ENCODE results near the gene NDUFA5.
A peak's percentile ranks its signal among the peaks of the same experiment; 100 is the strongest.
"Not testable (repeated sequence)": the region's sequence is repeated elsewhere in the genome, so short reads cannot be mapped to it uniquely, and the experiment has no call there.

The NDUFA5 gene

DNA sequence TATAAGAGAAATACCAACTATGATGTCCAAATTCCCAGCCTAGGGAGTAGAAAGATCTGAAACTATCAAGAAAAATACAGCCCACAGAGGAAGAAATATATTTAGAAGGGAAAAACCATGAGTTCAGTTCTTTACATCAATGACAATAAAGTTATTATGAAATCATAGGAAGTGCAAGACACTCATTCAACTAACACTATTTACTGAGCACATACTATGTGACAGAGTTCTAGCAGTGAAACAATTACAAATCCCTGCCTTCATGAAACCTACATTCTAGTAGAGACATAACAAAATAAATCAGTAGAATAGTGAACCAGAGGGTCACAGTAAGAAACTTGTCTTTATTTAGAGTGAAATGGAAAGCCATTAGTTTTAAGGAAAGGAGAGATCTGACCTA, 2.1 kb downstream of the NDUFA5 start:
- no peak for DNase-seq

DNA sequence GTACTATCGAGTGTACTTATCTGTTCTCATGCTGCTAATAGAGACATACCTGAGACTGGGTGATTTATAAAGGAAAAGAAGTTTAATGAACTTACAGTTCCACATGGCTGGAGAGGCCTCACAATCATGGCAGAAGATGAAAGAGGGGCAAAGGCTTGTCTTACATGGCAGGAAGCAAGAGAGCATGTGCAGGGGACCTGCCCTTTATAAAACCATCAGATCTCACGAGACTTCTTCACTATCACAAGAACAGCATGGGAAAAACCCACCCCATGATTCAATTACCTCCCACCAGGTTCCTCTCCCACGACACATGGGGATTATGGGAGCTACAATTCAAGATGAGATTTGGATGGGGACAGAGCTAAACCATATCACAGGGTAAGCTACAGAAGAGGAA, 4.5 kb downstream of the NDUFA5 start:
- no peak for DNase-seq

DNA sequence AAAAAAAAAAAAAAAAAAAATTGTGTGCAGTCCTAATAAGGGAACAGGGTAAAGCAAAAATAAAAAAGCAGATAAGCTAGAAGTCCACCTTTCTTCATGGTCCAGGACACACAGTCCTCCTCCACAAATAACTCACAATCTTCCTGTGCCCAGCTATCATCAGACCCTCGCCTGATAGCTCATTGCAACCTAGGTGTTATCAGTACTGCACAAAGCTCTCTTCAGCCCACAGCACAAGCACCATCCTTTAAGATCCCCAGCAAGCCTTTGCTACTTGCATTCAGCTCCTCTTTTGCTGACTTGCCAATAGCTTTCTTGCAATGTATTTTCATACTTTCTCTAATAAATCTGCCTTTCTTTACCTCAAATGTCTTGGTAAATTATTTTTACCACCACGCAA, 5.0 kb downstream of the NDUFA5 start:
- peak; percentile 70 for DNase-seq

DNA sequence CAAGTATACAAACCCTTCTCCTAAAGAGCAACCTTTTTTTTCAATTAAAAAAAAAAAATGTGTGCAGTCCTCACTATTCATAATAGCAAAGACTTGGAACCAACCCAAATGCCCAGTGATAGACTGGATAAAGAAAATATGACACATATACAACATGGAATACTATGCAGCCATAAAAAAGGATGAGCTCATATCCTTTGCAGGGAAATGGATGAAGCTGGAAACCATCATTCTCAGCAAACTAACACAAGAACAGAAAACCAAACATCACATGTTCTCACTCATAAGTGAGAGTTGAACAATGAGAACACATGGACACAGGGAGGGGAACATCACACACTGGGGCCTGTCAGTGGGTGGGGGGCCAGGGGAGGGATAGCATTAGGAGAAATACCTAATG, 5.5 kb downstream of the NDUFA5 start:
- DNase-seq, result not testable (repeated sequence)

DNA sequence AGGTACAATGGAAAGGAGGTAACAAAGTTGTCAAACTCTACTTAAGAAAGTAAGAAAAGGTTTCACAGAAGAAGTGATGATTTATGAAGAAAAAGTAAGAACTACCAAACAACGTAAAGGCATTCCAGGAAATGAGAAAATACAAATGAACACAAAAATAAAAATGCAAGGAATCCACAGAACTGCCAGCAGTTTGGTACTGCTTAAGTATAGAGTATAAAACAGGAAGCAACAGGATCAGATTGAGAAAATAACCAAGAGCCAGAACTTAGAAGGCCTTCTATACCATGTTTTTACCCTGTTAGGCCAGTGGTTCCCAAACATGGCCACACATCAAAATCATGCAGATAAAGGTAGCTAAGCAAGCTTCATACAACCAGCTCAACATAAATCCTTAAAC, 9.2 kb downstream of the NDUFA5 start:
- DNase-seq, result no peak

DNA sequence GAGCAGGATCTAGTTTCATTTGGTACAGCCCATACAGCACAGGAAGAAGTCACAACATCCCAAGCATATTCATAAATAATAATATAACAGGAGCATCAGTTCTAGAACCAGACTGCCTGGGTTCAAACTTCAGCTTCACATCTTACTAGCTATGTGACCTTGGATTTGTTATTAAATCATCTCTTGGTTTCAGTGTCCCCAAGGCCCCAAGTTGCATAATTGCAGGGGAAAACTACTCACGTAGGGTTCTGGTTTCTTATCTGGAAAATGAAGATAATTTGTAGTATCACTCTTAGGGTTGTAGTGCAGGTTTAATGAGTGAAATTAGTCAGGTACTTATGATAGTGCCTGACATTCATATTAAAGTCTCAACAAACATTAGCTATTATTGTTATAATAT, 17.7 kb downstream of the NDUFA5 start:
- no peak for DNase-seq

DNA sequence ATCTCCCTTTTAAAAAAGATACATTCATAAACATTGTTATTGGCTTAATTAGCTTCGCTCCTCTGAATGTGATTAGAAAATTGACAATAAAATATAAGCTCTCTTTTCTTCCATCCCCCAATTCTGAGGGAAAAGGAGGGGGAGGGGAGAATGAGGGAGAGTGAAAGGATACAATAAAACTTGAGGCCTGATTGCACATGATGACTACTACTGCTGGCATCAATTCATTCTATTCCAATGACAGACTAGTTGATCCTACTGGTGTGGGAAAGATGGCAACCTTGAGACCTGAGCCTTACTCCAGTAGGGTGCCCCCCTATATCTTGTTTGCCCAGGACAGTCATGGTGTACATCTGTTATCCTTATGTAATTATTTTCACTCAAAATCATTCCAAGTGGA, 18.7 kb downstream of the NDUFA5 start:
- DNase-seq, result no peak

DNA sequence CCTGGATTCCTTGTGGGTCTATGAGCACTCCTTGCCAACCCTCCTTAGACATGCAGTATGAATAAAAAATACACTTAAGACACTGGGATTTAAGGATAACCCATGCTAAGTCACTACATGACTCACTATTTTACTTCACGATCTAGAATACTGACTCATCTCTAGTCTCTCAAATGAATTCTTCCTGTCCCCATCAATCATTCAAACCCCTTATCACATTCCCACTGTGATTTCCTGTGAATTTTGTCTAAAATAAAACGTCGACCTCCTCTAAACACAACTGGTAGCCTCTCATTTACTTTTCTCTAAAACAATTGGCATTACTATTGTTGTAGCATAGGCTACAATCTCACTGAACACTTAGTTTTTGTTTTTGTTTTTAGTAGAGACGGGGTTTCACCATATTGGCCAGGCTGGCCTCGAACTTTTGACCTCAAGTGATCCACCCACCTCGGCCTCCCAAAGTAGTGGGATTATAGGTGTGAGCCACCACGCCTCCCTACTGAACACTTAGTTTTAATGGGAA, 19.4 kb downstream of the NDUFA5 start:
- DNase-seq, result peak; percentile 18

DNA sequence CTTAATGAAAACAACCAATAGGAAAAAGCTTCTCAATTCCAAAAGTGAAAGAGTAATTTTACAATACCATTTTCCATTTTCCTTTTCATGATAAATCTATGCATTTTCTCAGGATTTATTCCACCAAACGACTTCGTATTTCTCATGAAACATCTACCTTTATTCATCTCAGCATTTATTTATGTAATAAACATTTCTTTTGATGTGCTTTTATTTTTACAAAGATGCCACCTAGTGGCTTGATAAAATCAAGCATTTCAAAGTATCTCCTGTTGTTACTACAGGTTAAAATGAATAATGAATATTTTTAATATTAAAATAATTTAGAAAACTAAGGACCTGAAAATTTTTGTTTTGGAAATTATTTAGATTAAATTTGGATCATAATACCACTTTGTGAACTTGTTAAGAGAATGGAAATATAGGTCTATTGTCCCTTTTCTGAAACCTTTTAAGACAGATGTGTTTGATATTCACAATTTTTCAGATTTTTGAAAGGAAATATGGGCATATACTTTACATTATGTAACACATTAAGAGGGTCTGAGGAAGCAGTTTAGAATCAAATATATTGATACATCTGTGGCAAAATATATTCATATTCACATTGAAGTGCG, 20.5 kb downstream of the NDUFA5 start:
- DNase-seq, result peak; percentile 65

DNA sequence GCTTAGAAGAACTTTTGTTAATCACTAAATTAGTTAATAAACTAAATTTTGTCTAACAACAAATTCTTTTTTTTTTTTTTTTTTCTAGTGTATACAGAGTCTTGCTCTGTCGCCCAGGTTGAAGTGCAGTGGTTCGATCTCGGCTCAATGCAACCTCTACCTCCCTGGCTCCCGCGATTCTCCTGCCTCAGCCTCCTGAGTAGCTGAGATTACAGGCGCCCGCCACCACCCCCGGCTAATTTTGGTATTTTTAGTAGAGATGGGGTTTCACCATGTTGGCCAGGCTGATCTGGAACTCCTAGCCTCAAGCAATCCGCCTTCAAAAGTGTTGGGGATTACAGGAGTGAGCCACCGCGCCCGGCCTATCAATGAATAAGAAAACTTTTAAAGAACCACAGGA, 22.1 kb downstream of the NDUFA5 start:
- DNase-seq, result no peak

DNA sequence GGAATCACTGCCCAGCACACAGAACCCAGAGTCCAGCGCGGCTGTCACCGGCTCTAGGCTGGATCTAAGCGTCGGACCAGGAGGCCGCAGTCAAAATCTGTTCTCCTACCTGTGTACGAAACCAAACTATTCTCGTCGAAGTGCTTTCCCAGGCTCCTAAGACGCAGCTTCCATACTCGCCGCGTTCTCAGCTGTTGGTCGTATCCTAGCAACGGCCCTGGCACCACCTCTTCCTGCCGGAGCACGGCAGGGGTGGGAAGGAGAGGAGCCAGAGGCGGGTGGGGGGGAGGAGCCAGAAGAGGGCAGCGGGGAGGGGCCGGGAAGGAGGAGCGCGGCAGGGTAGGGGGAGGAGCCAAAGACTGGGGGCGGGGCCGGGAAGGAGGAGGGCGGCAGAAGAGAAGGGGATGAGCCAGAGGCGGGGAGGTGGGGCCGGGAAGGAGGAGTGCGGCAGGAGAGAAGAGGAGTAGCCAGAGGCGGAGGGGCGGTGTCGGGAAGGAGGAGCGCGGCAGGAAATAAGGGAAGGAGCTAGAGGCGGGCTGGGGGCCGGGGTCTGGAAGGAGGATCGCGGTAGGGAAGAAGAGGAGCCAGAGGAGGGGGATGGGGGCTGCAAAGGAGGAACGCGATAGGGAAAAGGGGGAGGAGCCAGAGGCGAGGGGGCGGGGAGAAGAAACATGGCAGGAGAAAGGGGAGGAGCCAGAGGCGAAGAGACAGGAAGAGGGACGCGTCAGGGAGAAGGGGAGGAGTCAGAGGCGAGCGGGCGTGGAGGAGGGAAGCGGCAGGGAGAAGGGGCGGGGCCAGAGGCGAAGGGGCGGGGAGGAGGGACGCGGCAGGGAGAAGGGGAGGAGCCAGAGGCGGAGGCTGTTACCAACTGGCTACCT, 23.0 kb downstream of the NDUFA5 start, which contains the start of gene IQUB:
TSS of gene IQUB (minus strand) at position 213 of the 878 bp plus-strand sequence. CDS start 22,255 bp downstream, outside the sequence.
- DNase-seq, result peak; percentile 98

DNA sequence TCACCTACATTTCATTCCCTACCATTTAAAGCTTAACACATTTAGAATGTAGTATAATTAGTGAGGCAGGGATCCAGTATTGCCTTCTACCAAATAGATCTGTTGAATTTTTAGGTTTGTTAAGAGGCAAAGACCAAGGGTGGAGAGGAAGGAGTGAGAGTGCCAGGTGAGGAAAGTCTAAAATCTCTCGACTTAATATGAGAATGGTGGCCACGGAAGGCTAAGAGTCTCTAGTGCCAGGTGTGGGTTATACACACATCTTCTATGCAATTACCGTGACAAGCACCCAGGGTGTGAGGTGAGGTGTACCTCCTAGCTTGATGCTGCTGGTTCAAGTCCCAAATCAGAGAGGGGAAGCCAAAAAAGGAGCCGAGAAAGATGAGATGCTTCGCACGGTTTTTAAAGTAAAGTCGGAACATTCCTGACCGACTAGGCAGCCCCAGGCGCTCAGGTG, 23.7 kb downstream of the NDUFA5 start:
- no peak for DNase-seq

DNA sequence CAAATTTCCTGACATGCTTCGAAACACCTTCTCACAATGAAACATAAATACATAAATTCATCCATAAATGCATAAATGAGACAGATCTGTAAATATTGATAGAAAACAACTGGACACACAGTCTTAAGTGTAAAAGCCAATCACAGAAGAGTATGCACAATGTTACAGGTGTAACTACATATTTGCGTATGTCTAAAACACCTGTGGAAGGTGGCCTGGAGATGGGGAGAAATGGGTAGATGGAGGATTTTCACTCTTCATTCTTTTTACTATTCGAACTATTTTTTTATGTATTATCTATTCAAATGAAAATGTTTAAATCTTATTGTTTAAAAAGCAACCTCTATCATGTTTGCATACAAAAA, 24.1 kb downstream of the NDUFA5 start:
- DNase-seq, result no peak

DNA sequence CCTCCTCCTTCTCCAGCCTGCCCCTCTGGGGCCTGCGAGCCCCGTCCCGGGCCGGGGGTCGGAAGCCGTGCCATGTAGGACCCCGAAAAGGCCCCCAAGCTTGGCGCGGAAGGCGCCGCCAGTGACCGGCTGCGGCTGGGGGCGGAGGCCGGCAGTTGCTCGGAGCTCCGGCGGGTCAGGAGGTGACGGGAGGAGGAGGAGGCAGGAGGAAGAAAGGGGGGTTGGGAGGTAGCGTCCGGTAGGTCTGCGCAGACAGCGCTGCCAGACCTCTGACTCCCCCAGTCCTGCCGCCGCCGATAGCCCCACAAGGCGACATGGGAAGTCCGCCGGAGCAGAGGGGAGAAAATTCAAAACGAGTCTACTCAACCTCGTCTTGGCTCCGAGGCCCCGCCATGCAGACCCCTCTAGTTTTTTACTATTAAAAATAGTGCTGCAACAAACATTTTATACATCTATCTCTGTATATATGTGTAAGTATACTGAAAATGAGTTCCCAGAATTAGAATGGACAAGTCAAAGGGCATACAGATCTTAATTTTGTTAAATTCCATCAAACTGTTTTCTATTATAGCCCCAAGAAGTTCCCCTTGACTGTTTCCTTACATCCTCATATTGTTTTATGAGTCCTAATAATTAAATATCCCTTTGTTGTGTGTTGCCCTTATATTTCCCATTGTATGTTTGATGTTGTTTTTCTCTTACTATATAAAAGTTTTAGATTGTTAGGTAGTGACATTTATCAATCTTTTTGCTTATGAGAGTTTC, 24.6 kb downstream of the NDUFA5 start:
- peak; percentile 60 for DNase-seq

DNA sequence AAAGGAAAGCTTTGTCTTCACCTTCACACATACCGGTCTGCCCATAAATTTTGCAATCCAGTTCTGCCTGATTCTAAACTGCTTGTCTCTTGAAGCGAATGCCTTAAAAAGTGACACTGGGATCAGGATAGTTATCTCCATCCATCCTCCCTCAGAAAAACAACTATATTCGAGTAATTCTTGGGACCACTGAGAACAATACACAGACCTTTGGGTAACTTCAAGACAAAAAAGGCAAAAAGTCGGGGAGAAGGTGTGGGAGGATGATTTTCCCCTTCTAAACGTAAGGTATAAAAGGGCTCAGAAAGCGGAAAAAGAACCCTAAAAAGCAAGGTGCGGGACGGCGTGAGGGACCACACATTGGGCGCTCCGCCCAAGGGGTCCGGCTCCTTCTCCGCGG, 25.3 kb downstream of the NDUFA5 start:
- DNase-seq, result not testable (repeated sequence)

DNA sequence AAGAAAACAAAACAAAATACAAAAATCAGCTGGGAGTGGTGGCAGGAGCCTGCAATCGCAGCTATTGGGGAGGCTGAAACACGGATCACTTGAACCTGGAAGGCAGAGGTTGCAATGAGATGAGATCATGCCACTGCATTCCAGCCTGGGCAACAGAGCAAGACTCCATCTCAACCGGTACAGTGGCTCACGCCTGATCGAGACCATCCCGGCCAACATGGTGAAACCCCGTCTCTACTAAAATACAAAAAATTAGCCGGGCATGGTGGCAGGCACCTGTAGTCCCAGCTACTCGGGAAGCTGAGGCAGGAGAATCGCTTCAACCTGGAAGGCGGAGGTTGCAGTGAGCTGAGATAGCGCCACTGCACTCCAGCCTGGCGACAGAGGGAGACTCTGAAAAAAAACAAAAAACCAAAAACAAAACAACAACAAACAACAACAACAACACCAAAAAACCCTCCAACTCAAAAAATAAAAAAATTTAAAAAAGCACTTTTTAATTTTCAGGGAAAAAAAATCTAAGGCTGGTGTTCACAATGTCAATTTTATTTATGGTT, 27.5 kb downstream of the NDUFA5 start:
- DNase-seq, result not testable (repeated sequence)

DNA sequence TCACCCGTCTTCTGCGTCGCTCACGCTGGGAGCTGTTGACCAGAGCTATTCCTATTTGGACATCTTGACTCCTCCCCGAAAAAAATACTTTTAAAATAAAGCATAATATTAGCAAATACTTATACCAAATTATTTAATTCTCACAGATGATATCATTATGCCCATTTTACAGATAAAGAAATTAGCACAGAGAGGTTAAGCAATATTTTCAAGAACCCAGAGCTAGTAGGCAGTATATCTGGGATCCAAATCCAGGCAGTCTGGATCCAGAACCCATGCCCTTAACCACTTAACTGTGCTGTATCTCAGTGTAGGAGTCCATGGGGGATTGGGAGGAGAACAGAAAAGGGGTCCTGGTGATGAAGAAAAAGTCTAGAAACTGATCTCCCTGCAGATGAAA, 29.4 kb downstream of the NDUFA5 start:
- no peak for DNase-seq

DNA sequence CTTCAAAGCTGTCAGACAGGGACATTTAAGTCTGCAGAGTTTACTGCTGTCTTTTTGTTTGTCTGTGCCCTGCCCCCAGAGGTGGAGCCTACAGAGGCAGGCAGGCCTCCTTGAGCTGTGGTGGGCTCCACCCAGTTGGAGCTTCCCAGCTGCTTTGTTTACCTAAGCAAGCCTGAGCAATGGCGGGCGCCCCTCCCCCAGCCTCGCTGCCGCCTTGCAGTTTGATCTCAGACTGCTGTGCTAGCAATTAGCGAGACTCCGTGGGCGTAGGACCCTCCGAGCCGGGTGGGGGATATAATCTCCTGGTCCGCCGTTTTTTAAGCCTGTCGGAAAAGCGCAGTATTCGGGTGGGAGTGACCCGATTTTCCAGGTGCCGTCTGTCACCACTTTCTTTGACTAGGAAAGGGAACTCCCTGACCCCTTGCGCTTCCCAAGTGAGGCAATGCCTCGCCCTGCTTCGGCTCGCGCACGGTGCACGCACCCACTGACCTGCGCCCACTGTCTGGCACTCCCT, 29.8 kb downstream of the NDUFA5 start:
- DNase-seq, result not testable (repeated sequence)

DNA sequence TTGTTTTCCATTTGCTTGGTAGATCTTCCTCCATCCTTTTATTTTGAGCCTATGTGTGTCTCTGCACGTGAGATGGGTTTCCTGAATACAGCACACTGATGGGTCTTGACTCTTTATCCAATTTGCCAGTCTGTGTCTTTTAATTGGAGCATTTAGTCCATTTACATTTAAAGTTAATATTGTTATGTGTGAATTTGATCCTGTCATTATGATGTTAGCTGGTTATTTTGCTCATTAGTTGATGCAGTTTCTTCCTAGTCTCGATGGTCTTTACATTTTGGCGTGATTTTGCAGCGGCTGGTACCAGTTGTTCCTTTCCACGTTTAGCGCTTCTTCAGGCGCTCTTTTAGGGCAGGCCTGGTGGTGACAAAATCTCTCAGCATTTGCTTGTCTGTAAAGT, 31.1 kb downstream of the NDUFA5 start:
- DNase-seq, result not testable (repeated sequence)

DNA sequence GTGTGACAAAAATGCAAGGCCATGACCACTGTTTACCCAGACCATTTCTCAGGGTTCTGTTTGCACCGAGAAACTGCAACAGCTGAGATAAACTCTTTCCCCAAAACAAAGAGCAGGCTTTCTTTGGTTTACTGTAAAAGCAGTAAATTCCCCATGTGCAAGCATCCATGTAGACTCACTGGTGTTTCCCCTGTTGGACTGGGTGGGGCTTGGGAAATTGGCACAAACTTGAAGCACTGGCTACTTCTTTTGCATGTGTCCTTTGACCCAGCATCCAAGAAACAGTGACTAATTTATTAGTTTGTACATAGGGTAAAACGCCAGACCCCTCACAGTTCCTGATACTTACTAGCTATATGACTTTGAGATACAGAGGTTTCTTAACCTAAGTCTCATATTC, 35.6 kb downstream of the NDUFA5 start:
- no peak for DNase-seq

DNA sequence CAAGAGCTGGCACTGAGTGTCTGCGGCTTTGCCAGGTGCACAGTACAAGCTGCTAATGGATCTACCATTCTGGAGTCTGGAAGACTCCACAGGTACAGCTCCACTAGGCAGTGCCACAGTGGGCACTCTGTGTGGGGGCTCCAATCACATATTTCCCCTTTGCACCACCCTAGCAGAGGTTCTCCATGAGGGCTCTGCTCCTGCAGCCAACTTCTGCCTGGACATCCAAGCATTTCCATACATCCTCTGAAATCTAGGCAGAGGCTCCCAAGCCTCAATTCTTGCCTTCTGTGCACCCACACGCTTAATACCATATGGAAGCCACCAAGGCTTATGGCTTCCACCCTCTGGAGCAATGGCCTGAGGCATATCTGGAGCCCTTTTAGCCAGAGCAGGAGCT, 52.4 kb downstream of the NDUFA5 start:
- DNase-seq, result no peak

DNA sequence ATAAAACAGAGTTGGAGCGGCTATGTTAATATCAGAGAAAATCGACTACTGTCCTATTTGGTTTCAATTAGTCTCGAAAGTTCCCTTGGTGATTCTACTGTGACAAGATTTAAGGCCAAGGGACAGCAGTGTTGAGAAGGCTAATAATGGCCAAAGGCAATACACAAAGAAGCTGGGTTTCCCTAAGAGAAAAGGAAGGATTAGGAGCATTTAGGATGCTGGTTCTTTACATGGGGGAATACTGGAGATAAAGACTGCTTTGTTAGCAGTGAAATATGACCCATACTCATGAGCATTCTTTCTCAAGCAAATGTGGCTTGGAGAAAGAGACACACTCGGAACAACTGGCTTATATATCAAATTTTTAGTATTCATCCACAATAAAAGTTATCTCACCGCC, 55.4 kb downstream of the NDUFA5 start:
- DNase-seq, result no peak

Data from hematopoietic multipotent progenitor cell treated with erythropoietin and hydrocortisone succinate and interleukin-3 and kit ligand, for 4 days (in vitro differentiated cells).